ENCODE results near the gene S1PR3. TPM values are rescaled to one million over a fixed set of nuclear protein-coding genes. Genes with fewer than 3 reads are reported as not detected.

The S1PR3 gene
- total and polyA plus RNA-seq, 2 donors (not counting 3 experiments of a cell fraction or from before 2014, with no cell fraction given) = 12.5 to 25.8 TPM

GRCh38 chr9:89037891-89038290 lies 46.6 kb downstream of the S1PR3 start:
- peaks cover 4% of the 10 kb centered on the region for H3K4me1 ChIP-seq (ENCODE audit: control insufficient read depth, extremely low read depth, insufficient read depth, low read length)
- no peak overlapping the region for H3K9ac ChIP-seq (replicated peaks; ENCODE audit: extremely low read depth, insufficient read depth, low read length)
- FAIRE-seq (no peak), DNase-seq (ENCODE audit: low read depth, low spot score) (no peak)
- no peaks in the 10 kb centered on the region for H3K27me3 ChIP-seq (ENCODE audit: control insufficient read depth in 2 of 2, insufficient read depth in 2 of 2, low read length in 2 of 2)
- H3K27ac ChIP-seq (ENCODE audit: insufficient read depth, low read depth, low read length) = no peak overlapping the region
- dilution Hi-C loops (cut with MboI; ENCODE audit: extremely low pct_ligation_motif_present, low sequenced_read_pairs) (no loop called here), intact Hi-C loops (cut with micrococcal nuclease) (no loop called here)
- no peak for TF ChIP-seq FOS (IDR thresholded peaks at IDR 0.05; ENCODE audit: borderline replicate concordance, insufficient read depth, low read length)
- no peak for TF ChIP-seq CTCF (IDR thresholded peaks at IDR 0.05; ENCODE audit: extremely low read depth in 1 of 2, insufficient read depth in 1 of 2, low read depth in 1 of 2, low read length in 2 of 2)
- TF ChIP-seq JUN (IDR thresholded peaks at IDR 0.05; ENCODE audit: borderline replicate concordance, insufficient read depth, insufficient read length, low read depth) = no peak
- no peak for TF ChIP-seq EZH2 (IDR thresholded peaks at IDR 0.05; ENCODE audit: borderline replicate concordance, low read depth, low read length, severe bottlenecking)
- TF ChIP-seq MAX (IDR thresholded peaks at IDR 0.05; ENCODE audit: insufficient read depth, insufficient read length) = no peak
- no peak for TF ChIP-seq GATA2 (IDR thresholded peaks at IDR 0.05; ENCODE audit: insufficient read depth, insufficient read length, low read depth, low read length)
- no peak for TF ChIP-seq MYC (IDR thresholded peaks at IDR 0.05; ENCODE audit: low read depth, low read length)
- no peak for TF ChIP-seq POLR2AphosphoS5 (IDR thresholded peaks at IDR 0.05; ENCODE audit: insufficient read depth, low read depth, low read length)
- no peak for TF ChIP-seq POLR2A (IDR thresholded peaks at IDR 0.05; ENCODE audit: low read depth, low read length)
- CTCF ChIA-PET = no interaction called here
- H3K9me3 ChIP-seq (replicated peaks; ENCODE audit: control insufficient read depth, insufficient read depth, low read length) = no peaks in the 10 kb centered on the region
- H3K9me1 ChIP-seq (replicated peaks; ENCODE audit: control insufficient read depth, extremely low read depth, insufficient read depth, low read length) = no peaks in the 10 kb centered on the region
- H2AFZ ChIP-seq (ENCODE audit: low read depth, low read length) = no peak overlapping the region
- H3K36me3 ChIP-seq (ENCODE audit: control insufficient read depth in 2 of 2, extremely low read depth in 1 of 2, insufficient read depth in 2 of 2, low read length in 2 of 2) = no peaks in the 10 kb centered on the region
- H3K79me2 ChIP-seq (ENCODE audit: control insufficient read depth, insufficient read depth, low read length) = no peaks in the 10 kb centered on the region
- POLR2A ChIA-PET = no interaction called here
- BruUV-seq (replicated peaks) = no TSS peak
- no peak overlapping the region for H3K4me2 ChIP-seq (ENCODE audit: insufficient read depth, low read length)
- no peaks in the 10 kb centered on the region for H4K20me1 ChIP-seq (replicated peaks; ENCODE audit: control insufficient read depth, extremely low read depth, insufficient read depth, low read length)
- H3K4me3 ChIP-seq (replicated peaks in 1 of 3; ENCODE audit: insufficient read depth in 1 of 3, low read depth in 1 of 3, low read length in 3 of 3) = no peak overlapping the region

All from endothelial cell of umbilical vein (primary cell).